GM10847 (cell line): Measurements from ENCODE around the gene CHRNB2.

Experiments used
- POLR2A ChIP-seq: IDR thresholded peaks from 2 replicates; pipeline ENCODE4 v1.6.1; 2011; ENCODE audit not compliant: insufficient read length; ENCODE audit errors: extremely low read depth

The CHRNB2 gene

DNA sequence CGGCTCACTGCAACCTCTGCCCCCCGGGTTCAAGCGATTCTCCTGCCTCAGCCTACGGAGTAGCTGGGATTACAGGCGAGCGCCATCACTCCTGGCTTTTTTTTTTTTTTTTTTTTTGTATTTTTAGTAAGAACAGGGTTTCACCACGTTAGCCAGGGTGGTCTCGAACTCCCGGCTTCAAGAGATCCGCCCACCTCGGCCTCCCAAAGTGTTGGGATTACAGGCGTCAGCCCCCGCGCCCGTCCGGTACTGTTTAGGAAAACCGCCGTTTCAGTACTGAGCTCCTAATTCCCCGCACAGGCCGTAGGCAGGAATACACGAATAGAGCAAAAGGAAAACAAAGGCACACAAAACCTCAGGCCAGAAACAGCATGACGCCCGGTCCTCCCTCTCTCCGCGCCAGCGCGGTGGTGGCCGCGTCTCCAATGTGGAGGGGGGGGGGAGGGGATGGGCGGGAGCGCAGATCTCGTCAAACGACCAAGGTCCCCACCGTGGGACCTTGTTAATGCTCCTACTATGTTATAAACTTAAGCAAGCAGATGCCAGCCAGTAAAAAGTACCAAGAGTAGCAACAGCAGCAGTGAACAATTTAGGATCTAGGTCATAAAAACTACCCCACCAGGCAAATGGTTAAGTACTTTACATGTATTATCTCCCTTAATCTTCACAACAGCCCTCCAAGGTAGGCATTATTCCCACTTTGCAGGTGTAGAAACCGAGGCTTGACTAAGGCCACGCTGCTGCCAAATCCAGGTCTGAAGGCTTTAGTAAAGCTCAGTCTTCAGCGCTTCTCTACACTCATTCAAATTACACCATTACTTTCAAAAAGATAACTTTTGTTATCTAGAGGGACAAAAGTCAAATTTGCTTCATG, 41.1 kb downstream of the CHRNB2 start:
- no peak for TF ChIP-seq POLR2A

DNA sequence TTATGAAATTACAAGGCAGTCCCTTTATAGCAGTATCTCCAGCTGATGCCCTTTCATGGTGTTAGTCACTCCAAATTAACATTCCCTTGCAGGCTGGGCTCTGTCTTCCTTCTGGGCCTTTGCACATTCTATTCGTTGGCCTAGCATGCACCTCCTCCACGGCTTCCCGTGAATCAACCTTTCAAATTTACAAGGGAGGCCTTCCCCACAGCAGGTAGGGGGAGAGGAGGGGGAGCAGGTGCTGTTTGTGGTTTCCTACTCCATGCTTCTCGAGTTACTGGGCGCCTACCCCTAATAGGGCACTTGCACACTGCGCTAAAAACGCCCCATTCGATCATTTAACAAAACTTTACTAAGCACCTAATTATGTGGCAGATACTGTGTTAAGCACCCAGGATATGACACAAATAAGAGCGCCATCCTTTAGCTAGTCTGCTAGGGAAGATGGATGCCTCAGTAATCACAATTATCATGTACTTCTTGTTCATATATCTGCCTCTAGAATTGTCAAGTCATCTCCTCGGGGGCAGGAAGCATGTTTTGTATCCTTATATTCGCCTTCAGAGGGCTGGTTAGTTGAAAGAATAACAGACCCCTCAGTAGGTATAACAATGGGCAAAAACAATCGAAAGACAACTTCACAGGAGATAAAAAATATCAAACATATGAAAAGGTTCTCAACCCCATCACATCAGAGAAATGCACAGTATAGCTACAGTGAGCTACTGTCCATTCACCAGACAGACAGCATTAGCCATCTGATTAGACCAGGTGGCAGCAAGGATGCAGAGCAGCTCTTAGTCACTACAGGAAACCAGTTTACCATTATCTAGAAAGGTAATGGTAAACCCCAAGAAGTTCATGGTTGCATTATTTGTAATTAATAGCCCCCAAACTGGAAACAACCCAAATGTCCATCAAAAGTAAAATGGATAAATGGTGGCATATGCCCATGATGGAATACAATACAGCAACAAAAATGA, 42.1 kb downstream of the CHRNB2 start:
- no peak for TF ChIP-seq POLR2A

DNA sequence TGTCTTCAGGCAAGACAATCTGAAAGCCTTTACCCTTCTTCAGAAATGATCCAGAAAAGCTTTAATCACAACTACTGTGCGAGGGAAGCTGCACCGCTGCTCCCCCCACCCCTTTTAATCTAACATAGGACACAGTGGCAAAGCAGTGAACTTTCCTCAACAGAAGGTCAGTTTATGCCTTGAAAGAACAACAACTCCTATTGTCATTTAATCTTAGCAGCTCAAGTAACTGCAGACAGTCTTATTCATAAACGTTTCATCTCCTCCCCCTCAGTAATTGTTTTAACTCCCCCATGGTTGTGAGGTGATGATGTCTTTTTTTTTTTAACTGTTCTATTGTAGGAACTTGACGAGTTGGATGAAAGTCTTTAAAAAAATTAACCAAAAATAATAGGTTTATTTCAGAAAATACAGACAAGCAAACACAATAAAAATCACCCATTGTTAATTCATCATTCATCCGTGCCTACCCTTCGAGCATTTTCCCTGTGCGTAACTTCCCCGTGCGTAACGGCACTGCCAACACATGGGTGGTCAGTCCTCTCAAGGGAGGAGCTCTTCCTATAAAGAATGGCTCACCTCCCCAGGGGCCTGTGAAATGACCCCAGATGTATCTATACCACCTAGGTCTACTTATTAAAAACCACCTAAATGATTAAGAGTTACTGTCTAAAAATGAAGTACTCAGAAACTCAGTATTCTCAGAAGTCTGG, 43.7 kb downstream of the CHRNB2 start:
- no peak for TF ChIP-seq POLR2A

DNA sequence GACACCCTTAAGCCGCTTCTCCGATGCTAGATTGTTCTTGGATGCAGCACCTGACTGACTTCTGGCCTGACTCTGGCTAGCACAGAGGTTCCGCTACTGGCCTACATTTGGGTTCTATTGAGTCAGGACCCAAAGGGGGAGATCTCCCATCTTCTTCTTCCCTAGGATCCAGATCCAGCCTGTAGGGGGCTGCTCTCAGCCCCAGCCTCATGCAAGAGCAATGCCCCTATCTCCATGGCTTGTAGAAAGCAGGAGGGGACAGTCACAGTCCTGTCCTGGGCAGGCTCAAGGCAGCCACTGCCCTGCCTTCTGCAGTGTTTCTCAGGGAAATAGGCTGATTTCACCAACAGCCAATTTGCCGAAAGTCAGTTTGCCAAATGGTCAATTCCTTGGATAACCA, 46.7 kb downstream of the CHRNB2 start:
- no peak for TF ChIP-seq POLR2A

DNA sequence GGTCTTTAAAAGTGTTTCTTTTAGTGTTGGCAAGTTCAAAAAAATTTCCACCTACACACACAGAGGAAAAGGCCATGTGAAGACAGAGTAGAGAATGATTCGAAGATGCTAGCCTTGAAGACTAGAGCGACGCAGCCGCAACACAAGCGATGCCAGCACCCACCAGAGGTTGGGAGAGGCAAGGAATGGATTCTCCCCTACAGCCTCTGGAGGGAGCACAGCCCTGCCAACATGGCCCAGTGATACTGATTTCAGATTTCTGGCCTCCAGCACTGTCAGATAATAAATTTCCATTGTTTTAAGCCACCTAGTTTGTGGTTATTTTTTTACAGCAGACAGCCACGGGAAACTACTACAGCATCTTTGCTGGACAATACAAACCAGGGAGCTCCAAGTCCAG, 47.3 kb downstream of the CHRNB2 start:
- TF ChIP-seq POLR2A = no peak

DNA sequence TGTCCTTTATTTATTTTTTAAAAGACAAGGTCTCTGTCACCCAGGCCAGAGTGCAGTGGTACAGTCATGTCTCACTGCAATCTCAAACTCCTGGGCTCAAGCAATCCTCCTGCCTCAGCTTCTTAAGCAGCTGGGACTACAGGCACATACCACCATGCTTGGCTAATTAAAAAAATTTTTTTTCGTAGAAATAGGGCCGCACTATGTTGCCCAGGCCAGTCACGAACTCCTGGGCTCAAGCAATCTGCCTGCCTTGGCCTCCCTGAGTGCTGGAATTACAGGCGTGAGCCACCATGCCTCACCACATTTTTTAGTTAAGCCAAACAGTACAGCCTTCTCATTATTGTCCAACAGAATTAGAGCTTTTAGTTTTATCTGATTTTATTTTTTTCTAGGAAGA, 47.8 kb downstream of the CHRNB2 start:
- TF ChIP-seq POLR2A = no peak

DNA sequence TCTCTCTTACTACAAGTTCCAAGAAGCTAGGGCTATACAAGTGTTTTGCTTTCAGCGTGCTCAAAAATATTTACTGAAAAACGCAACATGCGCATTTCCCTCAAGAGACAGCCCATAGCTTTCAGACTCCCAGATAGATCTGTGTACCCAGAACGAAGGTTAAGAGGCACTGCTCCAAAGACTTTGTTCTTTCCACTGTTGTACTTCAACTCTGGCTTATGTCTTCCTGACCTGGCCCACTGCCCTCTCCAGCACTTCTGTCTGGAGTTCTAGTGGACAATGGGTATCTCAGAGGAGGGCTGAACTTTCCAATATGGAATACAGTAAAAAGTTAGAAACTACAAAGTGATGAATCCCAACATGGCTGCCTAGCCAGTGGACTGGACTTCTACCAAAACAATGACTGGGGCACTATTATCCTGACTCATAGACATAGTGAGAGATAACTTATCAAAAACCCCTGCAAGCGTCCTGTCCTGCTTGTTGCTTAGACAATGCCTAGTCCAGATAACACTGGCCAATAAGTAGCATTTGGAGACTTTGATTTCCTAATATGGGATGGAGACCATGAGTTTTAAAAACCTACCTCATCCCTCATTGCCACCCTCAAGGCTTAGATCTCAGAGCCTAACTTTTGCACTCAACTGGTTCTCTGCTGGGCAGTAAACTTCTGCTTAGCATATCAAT, 49.2 kb downstream of the CHRNB2 start:
- TF ChIP-seq POLR2A = no peak

DNA sequence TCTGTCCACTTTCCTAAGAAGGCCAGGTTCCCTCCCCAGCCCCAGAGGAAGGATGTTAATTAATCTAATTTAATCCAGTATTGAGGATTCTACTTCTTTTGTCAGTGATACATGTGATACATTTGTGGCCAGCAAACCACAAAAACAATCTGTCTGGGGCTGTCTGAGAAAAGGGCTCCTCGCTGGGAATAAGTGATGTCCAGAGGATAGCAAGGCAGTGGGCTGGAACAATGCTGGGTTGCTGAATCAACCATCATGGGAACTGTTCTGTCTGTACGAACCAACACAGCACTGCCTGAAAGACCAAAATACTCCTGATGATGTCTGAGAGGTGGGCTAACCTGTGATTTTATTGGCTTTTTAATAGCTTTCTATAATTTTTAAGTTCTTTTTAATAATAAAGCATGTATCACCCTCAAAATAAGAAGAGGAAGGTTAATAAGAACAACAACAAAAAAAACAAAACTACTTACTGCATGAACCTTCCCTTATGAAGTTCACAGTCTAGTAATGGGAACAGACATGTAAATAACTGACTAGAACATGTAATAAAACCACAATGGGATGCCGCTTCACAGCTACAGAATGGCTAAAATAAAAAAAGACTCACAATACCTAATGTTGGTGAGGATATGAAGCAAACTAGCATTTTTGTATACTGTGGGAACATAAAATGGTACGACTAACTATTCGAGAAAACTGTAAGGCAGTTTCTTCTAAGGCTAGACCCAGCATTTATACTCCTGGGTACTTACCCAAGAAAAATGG, 51.8 kb downstream of the CHRNB2 start:
- no peak for TF ChIP-seq POLR2A

DNA sequence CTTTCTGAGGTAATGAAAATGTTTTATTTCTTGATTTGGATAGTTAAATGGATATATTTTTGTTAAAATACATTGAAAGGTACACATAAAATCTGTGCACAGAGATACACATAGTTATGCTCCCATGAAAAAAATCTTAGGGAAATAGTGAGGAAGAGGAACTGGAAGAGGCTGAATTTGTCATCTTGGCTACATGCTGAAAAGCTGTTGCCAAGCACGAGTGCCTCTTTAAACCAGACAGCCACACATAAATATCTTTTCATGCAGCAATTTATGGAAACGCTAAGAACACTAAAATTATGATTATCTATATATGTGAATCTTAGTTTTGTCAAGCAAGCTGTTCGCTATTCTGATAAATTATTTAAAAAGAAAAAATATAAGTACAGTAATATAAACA, 53.2 kb downstream of the CHRNB2 start:
- no peak for TF ChIP-seq POLR2A

DNA sequence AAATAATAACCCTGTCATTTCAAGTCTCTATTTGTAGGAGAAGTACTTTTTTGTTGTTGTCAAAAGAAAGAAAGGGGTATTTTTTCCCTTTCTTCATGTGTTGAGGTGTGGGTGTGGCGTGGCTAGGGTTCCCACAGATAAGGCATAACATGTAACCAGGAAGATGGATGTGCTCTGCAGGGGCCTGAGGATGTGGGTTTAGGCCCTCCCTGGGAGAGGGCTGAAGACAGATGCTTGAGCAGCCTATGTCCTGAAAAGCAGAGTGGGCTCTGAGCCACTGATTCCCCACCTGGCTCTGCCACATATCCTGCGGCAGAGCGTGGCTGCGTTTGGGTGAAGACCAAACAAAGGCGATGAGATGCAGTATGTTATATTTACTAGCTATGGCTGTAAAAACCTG, 54.3 kb downstream of the CHRNB2 start:
- TF ChIP-seq POLR2A = no peak

DNA sequence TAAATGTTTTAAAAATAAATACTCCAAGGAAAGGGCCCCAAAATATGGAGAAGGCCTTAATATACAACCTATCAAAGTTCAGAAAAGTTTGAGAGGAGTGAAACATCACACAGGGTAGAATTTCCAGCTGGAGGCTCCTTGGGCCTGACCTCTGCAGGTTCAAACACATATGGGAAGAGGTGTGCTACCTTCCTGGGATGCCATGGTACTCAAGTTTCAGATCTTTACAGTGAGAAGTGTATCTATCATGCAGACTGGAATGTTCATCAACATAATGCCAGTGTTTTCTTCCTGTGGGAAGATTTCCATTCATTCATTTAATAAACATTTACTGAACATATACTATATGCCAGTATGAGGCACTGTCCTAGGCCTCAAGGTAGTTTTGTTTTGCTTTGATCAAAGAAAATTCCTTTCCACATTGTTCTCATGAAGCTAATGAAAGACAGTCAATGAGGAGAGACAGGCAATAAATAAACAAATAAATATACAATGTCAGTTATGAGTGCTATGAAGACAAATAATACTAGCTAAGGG, 55.0 kb downstream of the CHRNB2 start:
- TF ChIP-seq POLR2A = no peak

DNA sequence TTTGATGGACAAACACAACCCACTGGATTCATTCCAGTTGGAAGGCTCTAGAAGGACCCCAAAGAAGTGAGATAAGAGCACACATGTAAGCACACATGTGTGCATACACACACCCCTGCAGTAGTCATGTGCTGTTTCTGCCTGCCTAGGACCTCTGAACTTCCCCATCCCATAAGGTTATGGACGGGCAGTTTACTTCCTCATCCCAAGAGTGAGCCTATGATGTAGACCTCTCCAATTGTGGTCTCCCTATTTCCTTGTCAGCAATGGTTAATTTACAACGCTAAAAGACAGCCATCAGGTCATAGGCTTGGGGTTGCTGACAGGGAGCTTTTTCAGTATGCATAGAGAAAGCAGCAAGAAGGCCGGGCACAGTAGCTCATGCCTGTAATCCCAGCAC, 55.8 kb downstream of the CHRNB2 start:
- no peak for TF ChIP-seq POLR2A

DNA sequence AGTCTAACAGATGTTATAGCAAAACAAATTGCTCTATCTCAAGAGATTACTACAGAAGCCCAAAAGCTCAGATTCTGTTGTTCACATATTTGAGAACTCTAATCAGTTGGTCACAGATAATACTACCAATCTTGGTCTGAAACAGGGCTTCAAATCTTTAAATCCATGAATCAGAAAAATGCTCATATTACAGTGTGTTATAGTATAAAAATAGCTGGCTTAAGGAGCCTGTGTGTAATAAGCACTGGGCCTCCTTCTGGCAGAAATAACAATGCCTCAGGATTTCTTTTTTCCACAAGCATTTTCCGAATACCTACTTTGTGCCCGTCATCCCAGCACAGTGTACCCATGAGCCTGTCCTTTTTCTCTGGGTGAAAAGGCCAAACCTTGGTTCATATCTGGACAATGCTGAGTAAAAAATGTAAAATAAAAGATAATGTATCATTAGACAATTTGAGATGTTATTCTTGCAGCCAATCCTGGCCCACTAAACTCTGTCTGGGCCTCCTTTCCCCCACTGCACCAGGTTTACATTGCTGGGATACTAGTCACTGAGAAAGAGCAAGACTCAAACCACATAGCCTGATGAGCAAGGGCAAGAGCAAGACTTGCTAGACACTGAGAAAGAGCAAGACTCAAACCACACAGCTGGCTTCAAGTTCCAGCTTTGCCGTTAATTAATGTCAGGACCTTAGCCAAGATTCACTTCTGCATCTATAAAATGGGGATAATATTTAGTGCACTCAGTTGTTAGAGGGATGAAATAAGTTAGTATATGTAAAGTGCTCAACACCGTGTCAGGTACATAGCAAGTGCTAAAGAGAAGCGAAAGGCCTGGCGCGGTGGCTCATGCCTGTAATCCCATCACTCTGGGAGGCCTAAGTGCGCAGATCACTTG, 57.4 kb downstream of the CHRNB2 start:
- no peak for TF ChIP-seq POLR2A
